Activated naive CD4-positive, alpha-beta T cell treated with anti-CD3 and anti-CD28 coated beads, Interleukin-2, amount 50 U/mL, for 16 hours (primary cell): ENCODE measurements around the gene TBC1D7.
"Not testable (repeated sequence)": the region's sequence is repeated elsewhere in the genome, so short reads cannot be mapped to it uniquely, and the experiment has no call there.

Experiments used
- DNase-seq: peaks from one replicate; pipeline ENCODE4 v3.0.0-alpha.2; 2020

TBC1D7 gene

GRCh38 chr6:13355999-13356785 lies 27.9 kb upstream of the TBC1D7 start:
- DNase-seq, result peak; percentile 23

- peak; percentile 27 for DNase-seq
Observed at GRCh38 chr6:13355043-13355945, 27.0 kb upstream of the TBC1D7 start.

GRCh38 chr6:13354331-13355042 lies 26.1 kb upstream of the TBC1D7 start:
- no peak for DNase-seq

GRCh38 chr6:13352165-13352564 lies 23.8 kb upstream of the TBC1D7 start:
- no peak for DNase-seq

GRCh38 chr6:13351271-13351670 lies 22.9 kb upstream of the TBC1D7 start:
- DNase-seq, result no peak

GRCh38 chr6:13349811-13350506 lies 21.6 kb upstream of the TBC1D7 start:
- DNase-seq, result no peak

- DNase-seq, result no peak
Observed at GRCh38 chr6:13348334-13349113, 20.2 kb upstream of the TBC1D7 start.

- no peak for DNase-seq
Observed at GRCh38 chr6:13346245-13346644, 17.9 kb upstream of the TBC1D7 start.

GRCh38 chr6:13342414-13343019 lies 14.2 kb upstream of the TBC1D7 start:
- DNase-seq, result no peak

- DNase-seq, result no peak
Observed at GRCh38 chr6:13339863-13340630, 11.7 kb upstream of the TBC1D7 start.

GRCh38 chr6:13338038-13338437 lies 9.7 kb upstream of the TBC1D7 start:
- no peak for DNase-seq

- DNase-seq, result peak; percentile 80
Observed at GRCh38 chr6:13336553-13336952, 8.2 kb upstream of the TBC1D7 start.

- no peak for DNase-seq
Observed at GRCh38 chr6:13334953-13335352, 6.6 kb upstream of the TBC1D7 start.

GRCh38 chr6:13332349-13332706 lies 4.0 kb upstream of the TBC1D7 start:
- no peak for DNase-seq

- DNase-seq, result no peak
Observed at GRCh38 chr6:13331516-13332348, 3.4 kb upstream of the TBC1D7 start.

- DNase-seq, result no peak
Observed at GRCh38 chr6:13328875-13329183, 492 bp upstream of the TBC1D7 start.

- no peak for DNase-seq
Observed at GRCh38 chr6:13327691-13328075, 654 bp downstream of the TBC1D7 start.

GRCh38 chr6:13326031-13326586 lies 2.2 kb downstream of the TBC1D7 start:
- not testable (repeated sequence) for DNase-seq

- DNase-seq, result no peak
Observed at GRCh38 chr6:13319891-13320564, 8.3 kb downstream of the TBC1D7 start.
